Measurements from ENCODE around the gene ADARB1.

ADARB1 gene

GRCh38 chr21:45154511-45155508 is 80.4 kb downstream of the ADARB1 start:
- DNase-seq: peak; percentile 28

DNA sequence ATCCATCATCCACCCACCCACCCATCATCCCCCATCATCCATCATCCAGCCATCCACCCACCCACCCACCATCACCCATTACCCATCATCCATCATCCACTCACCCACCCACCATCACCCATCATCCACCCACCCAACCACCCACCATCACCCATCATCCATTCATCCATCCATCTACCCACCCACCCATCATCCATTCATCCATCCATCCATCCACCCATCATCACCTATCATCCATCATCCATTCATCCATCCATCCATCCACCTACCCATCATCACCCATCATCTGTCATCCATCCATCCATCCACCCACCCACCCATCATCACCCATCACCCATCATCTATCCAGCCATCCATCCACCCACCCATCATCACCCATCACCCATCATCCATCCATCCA is 81.5 kb downstream of the ADARB1 start:
- no peak for DNase-seq

DNA sequence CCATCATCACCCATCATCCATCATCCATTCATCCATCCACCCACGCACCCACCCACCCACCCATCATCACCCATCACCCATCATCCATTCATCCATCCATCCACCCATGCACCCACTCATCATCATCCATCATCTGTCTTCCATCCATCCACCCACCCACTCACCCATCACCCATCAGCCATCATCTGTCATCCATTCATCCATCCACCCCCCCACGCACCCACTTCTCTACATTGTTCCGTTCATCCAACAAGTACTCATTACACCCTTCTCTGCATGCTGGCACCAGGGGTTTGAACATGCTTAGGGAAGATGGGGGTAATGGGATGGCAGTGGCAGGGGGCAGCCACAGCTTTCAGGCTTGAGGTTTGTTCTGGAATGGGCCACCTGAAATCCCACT is 82.1 kb downstream of the ADARB1 start:
- DNase-seq: no peak

DNA sequence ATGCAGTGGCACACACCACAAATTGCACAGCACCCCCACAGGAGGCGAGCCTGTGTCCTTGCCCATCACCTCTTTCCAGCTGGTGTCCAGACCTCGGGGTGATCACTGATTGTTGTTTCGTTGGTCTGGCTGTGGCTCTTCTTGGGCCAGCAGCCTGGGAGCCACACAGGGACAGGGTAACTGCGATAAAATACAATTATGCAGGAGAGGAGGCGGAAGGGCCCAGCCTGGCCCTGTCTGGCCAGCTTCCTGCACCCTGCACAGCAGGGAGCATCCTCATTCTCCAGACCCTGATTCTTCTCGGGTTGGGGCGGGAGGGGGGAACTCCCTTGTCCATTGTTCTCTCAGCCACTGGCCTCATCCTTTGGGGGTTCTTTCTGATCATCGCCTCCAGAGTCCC is 83.6 kb downstream of the ADARB1 start:
- DNase-seq: no peak

GRCh38 chr21:45158491-45159423 is 84.4 kb downstream of the ADARB1 start:
- peak; percentile 46 for DNase-seq

- no peak for DNase-seq
Measured at GRCh38 chr21:45160198-45160597, 85.8 kb downstream of the ADARB1 start.

DNA sequence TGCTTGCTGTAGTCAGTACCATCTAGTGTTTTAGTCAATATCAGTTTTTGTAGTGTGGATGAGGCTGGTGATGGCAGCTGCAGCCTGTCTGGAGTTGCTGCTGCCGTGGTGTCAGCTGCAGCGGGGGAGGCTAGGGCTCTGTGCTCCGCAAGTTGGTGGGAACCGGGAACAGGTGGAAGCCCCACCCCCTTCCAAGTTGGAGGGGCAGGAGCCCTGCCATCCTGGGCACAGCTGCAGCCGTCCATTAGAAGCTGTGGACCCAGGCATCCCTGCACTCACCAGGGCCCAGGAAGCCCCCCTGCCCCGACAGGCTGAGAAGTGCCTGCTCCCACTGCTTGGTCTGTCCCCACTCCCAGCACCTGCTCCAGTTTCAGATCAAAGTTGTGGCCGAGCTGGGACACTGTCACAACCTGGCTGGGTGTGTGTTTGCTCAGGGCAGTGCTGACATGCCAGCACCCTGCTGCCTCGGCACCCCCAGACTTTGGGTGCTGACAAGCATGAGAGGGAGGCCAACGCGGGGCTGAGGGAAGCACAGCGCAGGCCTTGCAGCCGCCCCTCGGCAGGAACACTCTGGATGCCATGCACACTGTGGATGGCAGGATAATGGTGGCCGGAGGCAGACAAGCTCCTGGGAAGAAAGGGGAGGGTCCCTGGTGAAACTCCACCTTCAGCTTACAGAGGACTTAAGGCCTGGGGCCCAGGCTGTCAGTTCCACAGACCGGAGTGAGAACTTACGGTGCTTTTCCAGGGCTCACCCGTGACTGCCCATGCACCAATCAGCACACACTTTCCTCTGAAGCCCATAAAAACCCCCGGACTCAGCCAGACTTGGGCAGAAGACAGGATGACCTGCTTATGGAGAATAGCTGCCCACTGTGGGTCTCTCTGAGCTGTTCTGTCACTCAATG is 86.9 kb downstream of the ADARB1 start:
- no peak for DNase-seq

GRCh38 chr21:45162115-45162514 is 87.7 kb downstream of the ADARB1 start:
- no peak for DNase-seq

DNA sequence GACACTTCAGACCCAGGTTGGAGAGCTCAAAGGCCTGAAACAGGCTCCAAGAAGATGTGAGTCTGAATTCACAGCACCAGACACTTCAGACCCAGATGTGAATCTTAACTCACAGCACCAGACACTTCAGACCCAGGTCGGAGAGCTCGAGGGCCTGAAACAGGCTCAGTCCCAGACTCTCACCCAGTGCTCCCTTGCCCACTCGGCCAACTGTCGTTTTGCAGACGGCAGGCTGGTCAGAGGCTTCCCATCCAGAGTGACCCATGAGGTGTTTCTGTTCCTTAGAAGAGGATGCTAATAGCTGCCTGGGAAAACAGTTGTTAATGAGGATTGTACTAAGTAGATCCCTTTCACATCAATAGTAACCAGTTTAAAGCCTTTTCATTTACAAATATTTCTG is 88.4 kb downstream of the ADARB1 start:
- DNase-seq: no peak

- DNase-seq: no peak
Measured at GRCh38 chr21:45163413-45164123, 89.2 kb downstream of the ADARB1 start.

GRCh38 chr21:45164124-45164511 is 89.7 kb downstream of the ADARB1 start:
- no peak for DNase-seq

- no peak for DNase-seq
Measured at GRCh38 chr21:45164838-45165237, 90.5 kb downstream of the ADARB1 start.

GRCh38 chr21:45166931-45167330 is 92.6 kb downstream of the ADARB1 start:
- DNase-seq: no peak

DNA sequence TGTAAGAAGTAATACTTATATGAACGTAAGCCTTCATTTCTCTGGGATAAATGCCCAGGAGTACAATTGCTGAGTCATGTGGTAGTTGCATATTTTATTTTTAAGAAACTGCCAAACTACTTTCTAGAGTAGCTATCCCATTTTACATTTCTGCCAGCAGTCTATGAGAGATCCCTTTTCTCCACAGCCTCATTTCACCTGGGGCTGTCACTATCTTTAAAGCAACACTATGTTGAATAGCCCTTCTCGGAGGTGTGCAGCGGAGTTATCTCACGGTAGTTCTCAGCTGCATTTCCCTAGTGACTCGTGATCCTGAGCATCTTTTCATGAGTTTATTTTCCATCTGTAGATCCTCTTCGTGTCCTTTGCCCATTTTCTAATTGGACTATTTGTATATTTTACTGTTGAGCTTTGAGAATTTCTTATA is 93.4 kb downstream of the ADARB1 start:
- no peak for DNase-seq

- no peak for DNase-seq
Measured at GRCh38 chr21:45168522-45168921, 94.1 kb downstream of the ADARB1 start.

DNA sequence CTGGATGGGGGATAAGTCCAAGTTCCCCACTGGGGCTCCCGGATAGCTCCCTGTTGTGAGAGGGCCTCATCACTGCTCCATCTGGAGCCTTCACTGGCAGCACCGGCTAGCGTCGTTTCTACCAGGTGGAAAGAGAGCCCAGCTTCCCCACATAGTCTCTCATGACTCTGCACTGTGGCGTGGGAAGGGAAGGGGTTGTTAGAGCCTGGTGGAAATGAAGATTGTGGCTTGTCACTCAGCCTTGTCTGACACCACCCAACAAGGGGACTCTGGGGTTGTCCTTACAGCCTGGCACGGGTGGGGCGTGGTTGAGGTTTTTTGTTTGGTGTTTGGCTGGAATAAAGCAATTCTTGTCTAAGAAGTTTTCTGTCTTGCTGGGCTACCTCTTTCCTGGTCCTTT is 94.6 kb downstream of the ADARB1 start:
- DNase-seq: no peak

- DNase-seq: no peak
Measured at GRCh38 chr21:45169682-45170081, 95.3 kb downstream of the ADARB1 start.

- DNase-seq: no peak
Measured at GRCh38 chr21:45170987-45171386, 96.6 kb downstream of the ADARB1 start.

DNA sequence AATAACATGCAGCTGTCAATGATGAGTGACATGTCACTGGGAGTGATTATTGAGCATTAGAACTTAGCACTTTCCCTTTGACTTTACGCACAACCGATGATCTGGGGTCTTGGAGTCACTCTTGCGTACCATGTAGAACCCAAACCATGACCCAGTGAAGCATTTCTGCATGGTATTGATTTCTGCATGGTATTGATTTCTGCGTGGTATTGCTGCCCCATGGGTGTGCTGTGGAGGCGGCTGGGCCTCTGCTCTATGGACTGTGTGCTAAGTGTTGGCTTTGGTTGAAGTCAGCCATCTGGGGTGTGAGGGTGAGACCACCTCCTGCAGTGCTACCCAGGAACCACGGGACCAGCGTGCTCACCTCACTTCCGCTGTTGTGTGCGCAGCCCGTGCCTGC is 98.0 kb downstream of the ADARB1 start:
- no peak for DNase-seq

DNA sequence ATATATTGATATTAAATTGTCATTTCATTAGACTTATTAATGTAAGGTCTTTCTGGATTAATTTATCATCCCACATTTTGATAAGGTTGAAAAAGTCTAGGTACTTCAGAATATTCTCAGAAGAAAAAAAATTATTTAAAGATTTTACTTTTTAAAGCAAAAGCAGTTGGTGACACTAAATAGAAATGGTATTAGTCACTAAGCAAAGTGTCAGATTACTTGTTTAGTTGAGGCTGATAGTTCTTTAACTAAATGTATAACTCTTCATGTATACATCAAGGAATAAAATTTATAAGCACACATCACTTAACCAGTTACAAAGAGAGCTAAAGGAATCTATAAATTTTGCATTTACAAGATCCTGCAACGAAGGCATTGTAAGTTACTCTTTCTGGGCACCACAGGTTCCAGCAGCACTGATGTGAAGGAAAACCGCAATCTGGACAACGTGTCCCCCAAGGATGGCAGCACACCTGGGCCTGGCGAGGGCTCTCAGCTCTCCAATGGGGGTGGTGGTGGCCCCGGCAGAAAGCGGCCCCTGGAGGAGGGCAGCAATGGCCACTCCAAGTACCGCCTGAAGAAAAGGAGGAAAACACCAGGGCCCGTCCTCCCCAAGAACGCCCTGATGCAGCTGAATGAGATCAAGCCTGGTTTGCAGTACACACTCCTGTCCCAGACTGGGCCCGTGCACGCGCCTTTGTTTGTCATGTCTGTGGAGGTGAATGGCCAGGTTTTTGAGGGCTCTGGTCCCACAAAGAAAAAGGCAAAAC is 101.1 kb downstream of the ADARB1 start:
- no peak for DNase-seq

DNA sequence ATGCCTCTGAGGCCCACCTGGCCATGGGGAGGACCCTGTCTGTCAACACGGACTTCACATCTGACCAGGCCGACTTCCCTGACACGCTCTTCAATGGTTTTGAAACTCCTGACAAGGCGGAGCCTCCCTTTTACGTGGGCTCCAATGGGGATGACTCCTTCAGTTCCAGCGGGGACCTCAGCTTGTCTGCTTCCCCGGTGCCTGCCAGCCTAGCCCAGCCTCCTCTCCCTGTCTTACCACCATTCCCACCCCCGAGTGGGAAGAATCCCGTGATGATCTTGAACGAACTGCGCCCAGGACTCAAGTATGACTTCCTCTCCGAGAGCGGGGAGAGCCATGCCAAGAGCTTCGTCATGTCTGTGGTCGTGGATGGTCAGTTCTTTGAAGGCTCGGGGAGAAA is 101.8 kb downstream of the ADARB1 start:
- DNase-seq: no peak

All from MV-4-11 (cell line).